Fibroblast of lung (primary cell): ENCODE results near the gene TAS2R19.

Experiments
- EZH2 ChIP-seq: IDR thresholded peaks from 2 replicates; pipeline ENCODE4 v1.5.1; 2012; ENCODE audit warnings: low read length, control low read depth, mild to moderate bottlenecking; ENCODE audit errors: missing control alignments
- TF ChIP-seq, protein P1 (sequence below), 2 donors: IDR thresholded peaks in 1 of 2; conservative IDR thresholded peaks in 1 of 2; 1 replicate in 1 of 2; 2 replicates in 1 of 2; pipeline ENCODE4 v1.5.1; 2011 to 2012; ENCODE audit warnings: low read length in 2 of 2, control low read depth in 1 of 2, inconsistent platforms in 1 of 2, low read depth in 1 of 2, mild to moderate bottlenecking in 1 of 2

DNA sequence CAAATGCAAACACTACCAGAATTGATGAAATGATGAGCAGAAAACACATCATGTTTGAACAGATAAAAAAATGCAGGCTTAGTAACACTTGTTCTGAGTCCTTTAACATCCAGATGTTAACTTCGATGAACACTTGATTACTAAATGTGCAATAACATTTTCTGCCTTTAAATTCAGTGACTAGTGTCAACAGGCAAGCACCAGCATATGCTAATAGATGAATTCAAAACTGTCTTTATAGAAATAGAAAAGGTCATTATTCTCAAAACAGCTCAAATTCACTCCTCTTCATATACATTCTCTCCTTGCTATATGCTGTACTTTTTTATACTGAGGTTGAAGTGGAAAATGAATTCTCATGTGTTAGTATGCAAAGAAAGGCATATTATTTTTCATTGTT is at the start of gene TAS2R19:
- TF ChIP-seq, protein P1, sequence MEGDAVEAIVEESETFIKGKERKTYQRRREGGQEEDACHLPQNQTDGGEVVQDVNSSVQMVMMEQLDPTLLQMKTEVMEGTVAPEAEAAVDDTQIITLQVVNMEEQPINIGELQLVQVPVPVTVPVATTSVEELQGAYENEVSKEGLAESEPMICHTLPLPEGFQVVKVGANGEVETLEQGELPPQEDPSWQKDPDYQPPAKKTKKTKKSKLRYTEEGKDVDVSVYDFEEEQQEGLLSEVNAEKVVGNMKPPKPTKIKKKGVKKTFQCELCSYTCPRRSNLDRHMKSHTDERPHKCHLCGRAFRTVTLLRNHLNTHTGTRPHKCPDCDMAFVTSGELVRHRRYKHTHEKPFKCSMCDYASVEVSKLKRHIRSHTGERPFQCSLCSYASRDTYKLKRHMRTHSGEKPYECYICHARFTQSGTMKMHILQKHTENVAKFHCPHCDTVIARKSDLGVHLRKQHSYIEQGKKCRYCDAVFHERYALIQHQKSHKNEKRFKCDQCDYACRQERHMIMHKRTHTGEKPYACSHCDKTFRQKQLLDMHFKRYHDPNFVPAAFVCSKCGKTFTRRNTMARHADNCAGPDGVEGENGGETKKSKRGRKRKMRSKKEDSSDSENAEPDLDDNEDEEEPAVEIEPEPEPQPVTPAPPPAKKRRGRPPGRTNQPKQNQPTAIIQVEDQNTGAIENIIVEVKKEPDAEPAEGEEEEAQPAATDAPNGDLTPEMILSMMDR (conservative IDR thresholded peaks at IDR 0.05 in 1 of 2, IDR thresholded peaks at IDR 0.05 in 1 of 2; ENCODE audit: low read depth in 1 of 2, low read length in 2 of 2), result no peak
- no peak for TF ChIP-seq EZH2
